Activated CD8-positive, alpha-beta memory T cell treated with anti-CD3 and anti-CD28 coated beads, Interleukin-2, amount 50 U/mL, for 1 hour (primary cell): Measurements from ENCODE around the gene TICAM2.

Experiments
- DNase-seq: peaks from one replicate; pipeline ENCODE4 v3.0.0-alpha.2; 2020; ENCODE audit errors: extremely low read depth

TICAM2 gene

GRCh38 chr5:115568668-115569067, 33.6 kb downstream of the TICAM2 start:
- no peak for DNase-seq

GRCh38 chr5:115565233-115565632, 37.0 kb downstream of the TICAM2 start:
- no peak for DNase-seq

GRCh38 chr5:115561176-115561575, 41.1 kb downstream of the TICAM2 start:
- DNase-seq: no peak

GRCh38 chr5:115559524-115559923, 42.8 kb downstream of the TICAM2 start:
- no peak for DNase-seq

GRCh38 chr5:115558388-115558956, 43.8 kb downstream of the TICAM2 start:
- no peak for DNase-seq

- DNase-seq: no peak
Measured at GRCh38 chr5:115557667-115558387, 44.5 kb downstream of the TICAM2 start.

GRCh38 chr5:115556276-115556675, 46.0 kb downstream of the TICAM2 start:
- no peak for DNase-seq

- DNase-seq: no peak
Measured at GRCh38 chr5:115555084-115555633, 47.1 kb downstream of the TICAM2 start.

GRCh38 chr5:115553082-115553481, 49.2 kb downstream of the TICAM2 start:
- DNase-seq: no peak

GRCh38 chr5:115551415-115551814, 50.9 kb downstream of the TICAM2 start:
- no peak for DNase-seq

- no peak for DNase-seq
Measured at GRCh38 chr5:115549154-115549553, 53.1 kb downstream of the TICAM2 start.

- DNase-seq: no peak
Measured at GRCh38 chr5:115548683-115549082, 53.6 kb downstream of the TICAM2 start.

- DNase-seq: no peak
Measured at GRCh38 chr5:115545351-115545882, 56.9 kb downstream of the TICAM2 start.

GRCh38 chr5:115544436-115545350, 57.6 kb downstream of the TICAM2 start, which contains the start of gene FEM1C:
Gene FEM1C (minus strand): TSS chr5:115544775. CDS start chr5:115543493, 1,282 bp downstream.
- peak; percentile 82 for DNase-seq

- DNase-seq: peak; percentile 5
Measured at GRCh38 chr5:115544043-115544435, 58.2 kb downstream of the TICAM2 start.

GRCh38 chr5:115543365-115544042, 58.8 kb downstream of the TICAM2 start:
- DNase-seq: no peak

- no peak for DNase-seq
Measured at GRCh38 chr5:115542651-115543364, 59.5 kb downstream of the TICAM2 start.

- DNase-seq: no peak
Measured at GRCh38 chr5:115542086-115542485, 60.2 kb downstream of the TICAM2 start.

- DNase-seq: no peak
Measured at GRCh38 chr5:115541611-115542010, 60.7 kb downstream of the TICAM2 start.

- DNase-seq: no peak
Measured at GRCh38 chr5:115535479-115536035, 66.7 kb downstream of the TICAM2 start.
